Choroid plexus epithelial cell (primary cell): Measurements from ENCODE around the gene MYO5B.
A peak's percentile ranks its signal among the peaks of the same experiment; 100 is the strongest.

Source experiments
- DNase-seq: peaks from one replicate; pipeline ENCODE4 v3.0.0-alpha.2; 2010; ENCODE audit warnings: low read depth
- H3K4me3 ChIP-seq: 2 replicates; pipeline ENCODE4 v1.5.1; 2011; ENCODE audit warnings: low read depth, mild to moderate bottlenecking, control low read depth, low read length, moderate library complexity
- TF ChIP-seq, protein P1 (sequence below): conservative IDR thresholded peaks from 2 replicates; pipeline ENCODE4 v1.5.1; 2011; ENCODE audit warnings: low read depth, mild to moderate bottlenecking, control low read depth, inconsistent platforms, low read length, moderate library complexity

The MYO5B gene

DNA sequence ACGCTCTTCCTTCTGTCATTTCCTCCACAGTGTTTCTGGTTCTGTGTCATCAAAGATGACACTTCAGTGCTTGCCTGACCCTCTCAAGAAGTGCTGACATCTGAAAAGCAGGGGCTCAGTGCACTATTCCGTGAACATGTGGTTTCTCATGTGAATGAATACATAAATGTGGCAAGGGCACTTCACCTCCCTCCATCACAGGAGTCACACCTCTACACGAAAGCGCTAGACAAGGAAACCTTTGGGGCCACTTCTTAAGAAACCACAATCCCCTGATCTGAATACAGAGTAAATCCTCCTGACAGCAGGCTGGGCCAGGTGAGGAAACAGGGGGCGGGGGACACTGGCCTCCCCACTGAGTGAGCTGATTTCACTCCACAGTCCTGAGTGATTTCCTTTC lies 235.8 kb downstream of the MYO5B start:
- H3K4me3 ChIP-seq = no peak overlapping the region
- no peak for DNase-seq
- TF ChIP-seq, protein P1, sequence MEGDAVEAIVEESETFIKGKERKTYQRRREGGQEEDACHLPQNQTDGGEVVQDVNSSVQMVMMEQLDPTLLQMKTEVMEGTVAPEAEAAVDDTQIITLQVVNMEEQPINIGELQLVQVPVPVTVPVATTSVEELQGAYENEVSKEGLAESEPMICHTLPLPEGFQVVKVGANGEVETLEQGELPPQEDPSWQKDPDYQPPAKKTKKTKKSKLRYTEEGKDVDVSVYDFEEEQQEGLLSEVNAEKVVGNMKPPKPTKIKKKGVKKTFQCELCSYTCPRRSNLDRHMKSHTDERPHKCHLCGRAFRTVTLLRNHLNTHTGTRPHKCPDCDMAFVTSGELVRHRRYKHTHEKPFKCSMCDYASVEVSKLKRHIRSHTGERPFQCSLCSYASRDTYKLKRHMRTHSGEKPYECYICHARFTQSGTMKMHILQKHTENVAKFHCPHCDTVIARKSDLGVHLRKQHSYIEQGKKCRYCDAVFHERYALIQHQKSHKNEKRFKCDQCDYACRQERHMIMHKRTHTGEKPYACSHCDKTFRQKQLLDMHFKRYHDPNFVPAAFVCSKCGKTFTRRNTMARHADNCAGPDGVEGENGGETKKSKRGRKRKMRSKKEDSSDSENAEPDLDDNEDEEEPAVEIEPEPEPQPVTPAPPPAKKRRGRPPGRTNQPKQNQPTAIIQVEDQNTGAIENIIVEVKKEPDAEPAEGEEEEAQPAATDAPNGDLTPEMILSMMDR = no peak

DNA sequence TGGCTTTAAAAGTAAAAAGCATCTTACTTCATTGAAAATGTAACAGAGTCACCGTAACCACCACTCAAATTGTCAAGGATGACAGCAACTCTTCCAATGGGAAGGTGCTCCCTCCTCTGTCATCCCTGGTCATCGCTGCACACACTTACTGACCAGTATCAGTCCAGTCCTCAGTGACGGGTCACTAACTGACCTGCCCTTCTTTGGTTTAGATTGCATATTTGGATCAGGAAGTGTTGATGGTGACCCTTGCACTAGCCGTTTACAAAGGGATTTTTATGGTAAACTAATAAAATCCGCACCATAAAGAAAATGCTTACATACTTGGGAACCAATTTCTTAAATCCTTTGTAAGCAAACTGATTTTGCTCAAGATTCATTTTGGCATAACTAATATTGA lies 239.7 kb downstream of the MYO5B start:
- no peak for DNase-seq
- no peak overlapping the region for H3K4me3 ChIP-seq
- TF ChIP-seq, protein P1 = no peak

DNA sequence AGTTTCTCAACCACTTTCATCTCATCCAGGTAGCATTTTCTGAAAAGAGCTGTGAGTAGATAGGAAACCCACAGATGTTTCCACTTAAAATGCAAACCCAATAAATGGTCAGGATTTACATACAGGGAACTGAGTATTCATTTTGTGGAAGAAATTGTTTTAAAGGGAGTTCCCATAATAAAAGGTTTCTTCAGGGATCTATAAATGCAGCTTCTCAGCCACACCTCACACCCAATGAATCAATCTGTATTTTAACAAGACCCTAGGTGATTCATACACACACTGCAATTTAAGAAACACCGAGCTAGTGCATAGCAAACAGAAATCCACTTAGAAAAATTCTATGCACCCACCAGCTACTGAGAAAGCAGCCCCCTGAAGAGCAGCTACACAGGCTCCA lies 241.6 kb downstream of the MYO5B start:
- TF ChIP-seq, protein P1 = no peak
- DNase-seq = no peak
- H3K4me3 ChIP-seq = no peak overlapping the region

DNA sequence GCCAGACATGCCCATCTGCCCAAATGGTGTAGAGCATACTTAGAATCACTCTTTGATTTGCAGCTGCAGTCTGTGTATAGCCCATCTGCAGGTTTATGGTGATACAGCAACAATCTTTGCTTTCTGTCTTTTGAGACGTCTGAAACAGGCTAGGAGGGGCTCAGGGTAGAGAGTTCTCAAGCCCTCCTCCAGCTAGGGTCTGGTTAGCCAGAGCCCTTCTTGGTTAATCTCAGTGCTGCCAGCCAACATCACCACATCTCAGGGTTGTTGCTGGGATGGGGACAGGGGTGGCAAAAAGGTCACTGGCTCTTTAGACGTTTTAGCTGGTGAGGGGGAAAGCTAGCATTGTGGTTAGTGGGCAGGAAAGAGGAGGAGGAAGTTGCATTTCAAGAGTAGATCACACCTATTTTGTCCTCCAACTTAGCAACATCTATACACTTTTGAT lies 245.0 kb downstream of the MYO5B start:
- TF ChIP-seq, protein P1 = no peak
- no peak overlapping the region for H3K4me3 ChIP-seq
- no peak for DNase-seq

DNA sequence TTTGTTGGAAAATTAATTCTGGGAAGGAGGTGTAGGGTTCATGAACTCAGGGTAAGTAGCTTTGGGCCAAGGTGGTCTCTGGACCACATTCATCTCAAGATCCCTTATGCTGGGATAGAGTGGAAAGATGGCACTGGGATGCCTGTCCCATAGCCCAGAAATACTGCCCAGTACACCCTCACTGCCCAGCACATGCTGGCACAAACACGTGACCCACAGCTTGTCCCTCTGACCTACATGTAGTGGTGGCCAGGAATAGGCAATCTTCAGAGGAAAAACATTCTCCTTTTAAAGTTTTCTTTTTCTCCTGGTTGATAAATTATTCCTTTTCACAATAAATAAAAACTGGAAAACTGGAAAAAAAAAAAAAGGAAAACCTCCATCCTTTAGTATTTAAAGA lies 246.0 kb downstream of the MYO5B start:
- DNase-seq = no peak
- no peak overlapping the region for H3K4me3 ChIP-seq
- TF ChIP-seq, protein P1 = no peak

DNA sequence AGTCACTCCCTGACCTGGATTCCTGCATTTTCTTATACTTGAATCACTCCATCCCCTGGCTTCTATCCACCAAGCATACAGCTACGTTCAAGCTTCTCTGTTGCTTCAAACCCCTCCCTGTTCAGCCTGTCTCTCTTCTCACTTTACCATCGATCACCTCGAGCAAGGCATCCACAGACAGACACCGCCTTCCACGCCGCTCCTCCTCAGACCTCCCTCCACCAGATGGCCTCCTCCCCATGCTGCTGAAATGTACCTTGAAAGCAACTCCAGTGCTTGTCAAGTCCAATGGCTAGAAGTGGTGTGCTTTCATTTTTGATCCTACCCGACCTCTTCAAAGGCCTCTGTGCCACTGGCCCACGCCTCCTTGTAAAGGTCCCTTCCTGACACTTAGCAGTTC lies 250.3 kb downstream of the MYO5B start:
- H3K4me3 ChIP-seq = no peak overlapping the region
- DNase-seq = peak; percentile 31
- TF ChIP-seq, protein P1 = peak; percentile 47

DNA sequence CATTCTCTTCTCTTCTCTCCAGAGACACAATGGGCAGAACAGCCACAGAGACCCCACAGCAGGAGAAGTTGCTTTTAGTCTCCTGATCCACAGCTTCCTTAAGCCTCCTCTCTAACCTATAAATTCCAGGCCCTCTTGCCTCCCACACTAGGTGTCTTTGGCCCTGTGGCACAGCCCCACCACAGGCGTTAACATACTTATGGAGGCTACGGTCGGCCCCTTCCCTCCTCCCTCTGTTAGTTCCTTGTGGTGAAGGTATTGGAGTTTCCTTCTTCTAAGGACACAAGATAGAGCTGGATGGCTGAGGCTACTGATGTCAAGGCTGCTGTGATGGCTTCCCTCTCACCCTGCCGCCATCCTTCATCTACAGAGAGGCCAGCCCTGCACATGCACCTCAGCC lies 258.1 kb downstream of the MYO5B start:
- TF ChIP-seq, protein P1 = no peak

More for the DNA sequence above, 258.1 kb downstream of the MYO5B start:
- DNase-seq = no peak
- H3K4me3 ChIP-seq = no peak overlapping the region
